Measurements from ENCODE around the gene WFIKKN2. TPM values are rescaled to one million over a fixed set of nuclear protein-coding genes. Genes with fewer than 3 reads are reported as not detected.
"Not testable (repeated sequence)": the region's sequence is repeated elsewhere in the genome, so short reads cannot be mapped to it uniquely, and the experiment has no call there.

WFIKKN2 gene, protein sequence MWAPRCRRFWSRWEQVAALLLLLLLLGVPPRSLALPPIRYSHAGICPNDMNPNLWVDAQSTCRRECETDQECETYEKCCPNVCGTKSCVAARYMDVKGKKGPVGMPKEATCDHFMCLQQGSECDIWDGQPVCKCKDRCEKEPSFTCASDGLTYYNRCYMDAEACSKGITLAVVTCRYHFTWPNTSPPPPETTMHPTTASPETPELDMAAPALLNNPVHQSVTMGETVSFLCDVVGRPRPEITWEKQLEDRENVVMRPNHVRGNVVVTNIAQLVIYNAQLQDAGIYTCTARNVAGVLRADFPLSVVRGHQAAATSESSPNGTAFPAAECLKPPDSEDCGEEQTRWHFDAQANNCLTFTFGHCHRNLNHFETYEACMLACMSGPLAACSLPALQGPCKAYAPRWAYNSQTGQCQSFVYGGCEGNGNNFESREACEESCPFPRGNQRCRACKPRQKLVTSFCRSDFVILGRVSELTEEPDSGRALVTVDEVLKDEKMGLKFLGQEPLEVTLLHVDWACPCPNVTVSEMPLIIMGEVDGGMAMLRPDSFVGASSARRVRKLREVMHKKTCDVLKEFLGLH
- 10 to 100 TPM in 1 of 4 donors, 1 to 10 TPM in 3; 1.3 to 12.5 (median 1.4) TPM for polyA plus RNA-seq (ENCODE audit: insufficient read length in 4 of 4)

- DNase-seq (ENCODE audit: low read depth in 4 of 4, low spot score in 3 of 4): no peak
These were observed at the start of gene WFIKKN2 for GRCh38 chr17:50835301-50836234. Gene WFIKKN2 (plus strand): TSS chr17:50835586. CDS start chr17:50835938, 352 bp downstream.

- DNase-seq (ENCODE audit: low read depth in 4 of 4, low spot score in 3 of 4): no peak
These were observed 49.3 kb upstream of the WFIKKN2 start for GRCh38 chr17:50785946-50786570.

DNA sequence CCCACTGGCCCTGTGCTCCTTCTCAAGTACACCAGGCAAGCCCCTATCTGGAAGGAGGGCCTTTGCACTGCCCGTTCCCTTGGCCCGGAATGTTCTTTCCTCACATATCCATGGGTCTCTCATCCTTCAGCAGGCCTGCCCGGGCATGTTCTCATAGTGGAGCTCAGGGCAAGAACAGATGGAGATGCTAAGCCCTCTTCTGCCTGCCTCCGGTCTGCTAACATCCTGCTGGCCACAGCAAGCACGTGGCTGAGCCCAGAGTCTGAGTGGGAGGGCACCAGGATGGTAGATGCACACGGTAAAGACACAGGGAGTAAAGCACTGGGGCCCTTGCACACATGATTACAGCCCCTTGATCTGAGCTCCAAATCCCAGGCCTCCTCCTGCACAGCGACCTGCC is 48.3 kb upstream of the WFIKKN2 start:
- DNase-seq (ENCODE audit: low read depth in 4 of 4, low spot score in 3 of 4): no peak

- no peak for DNase-seq (ENCODE audit: low read depth in 4 of 4, low spot score in 3 of 4)
These were observed 44.8 kb upstream of the WFIKKN2 start for GRCh38 chr17:50790618-50791017.

GRCh38 chr17:50792132-50792531 is 43.3 kb upstream of the WFIKKN2 start:
- DNase-seq (ENCODE audit: low read depth in 4 of 4, low spot score in 3 of 4): no peak

DNA sequence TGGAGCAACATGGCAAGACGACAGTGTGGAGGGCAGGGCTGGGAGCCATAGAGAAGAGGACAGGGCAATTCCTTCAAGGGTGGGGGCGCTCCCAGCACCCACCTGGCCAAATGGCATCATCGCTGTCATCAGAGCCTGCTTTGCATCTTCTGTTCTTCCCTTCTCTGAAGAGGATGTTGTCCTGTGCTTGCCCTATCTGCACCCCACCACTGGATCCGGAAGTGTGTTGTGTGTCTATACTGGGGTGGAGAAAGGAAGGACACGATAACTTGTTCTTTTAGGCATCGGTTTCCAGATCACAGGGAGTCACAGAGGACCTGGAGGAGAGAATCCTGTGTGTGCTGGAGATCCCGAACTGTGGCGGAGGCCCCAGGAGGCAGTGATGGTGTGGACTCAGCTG is 42.4 kb upstream of the WFIKKN2 start:
- DNase-seq (ENCODE audit: low read depth in 4 of 4, low spot score in 3 of 4): no peak

GRCh38 chr17:50794361-50794760 is 41.0 kb upstream of the WFIKKN2 start:
- DNase-seq (ENCODE audit: low read depth in 4 of 4, low spot score in 3 of 4): no peak

- no peak for DNase-seq (ENCODE audit: low read depth in 4 of 4, low spot score in 3 of 4)
These were observed 38.1 kb upstream of the WFIKKN2 start for GRCh38 chr17:50797135-50797810.

- no peak for DNase-seq (ENCODE audit: low read depth in 4 of 4, low spot score in 3 of 4)
These were observed 36.7 kb upstream of the WFIKKN2 start for GRCh38 chr17:50798424-50799288.

GRCh38 chr17:50799582-50799981 is 35.8 kb upstream of the WFIKKN2 start:
- no peak for DNase-seq (ENCODE audit: low read depth in 4 of 4, low spot score in 3 of 4)

DNA sequence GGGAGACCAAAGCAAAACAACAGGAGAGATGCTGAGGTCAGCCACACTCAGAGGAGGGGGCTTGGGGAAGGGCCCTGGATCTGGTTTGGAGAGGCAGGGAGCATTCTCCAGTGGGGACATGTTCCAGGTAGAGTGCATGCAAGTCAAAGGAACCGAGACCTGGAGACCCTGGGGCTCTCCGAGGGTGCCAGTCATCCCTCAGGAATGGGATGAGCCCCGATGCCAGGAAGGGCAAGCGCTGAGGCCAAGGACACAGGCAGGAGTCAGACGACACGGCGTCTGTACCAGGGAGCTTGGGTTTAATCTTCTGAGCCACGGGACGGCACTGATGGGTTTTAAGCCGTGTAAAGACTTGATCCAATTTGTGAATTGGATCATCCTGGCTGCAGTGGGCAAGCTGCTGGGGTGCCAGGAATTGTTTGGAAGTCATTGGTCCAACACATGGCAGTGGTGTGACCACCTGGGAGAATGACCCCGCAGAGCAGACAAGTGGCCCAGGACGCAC is 35.1 kb upstream of the WFIKKN2 start:
- no peak for DNase-seq (ENCODE audit: low read depth in 4 of 4, low spot score in 3 of 4)

- no peak for DNase-seq (ENCODE audit: low read depth in 4 of 4, low spot score in 3 of 4)
These were observed 32.5 kb upstream of the WFIKKN2 start for GRCh38 chr17:50802609-50803571.

GRCh38 chr17:50803676-50804075 is 31.7 kb upstream of the WFIKKN2 start:
- no peak for DNase-seq (ENCODE audit: low read depth in 4 of 4, low spot score in 3 of 4)

DNA sequence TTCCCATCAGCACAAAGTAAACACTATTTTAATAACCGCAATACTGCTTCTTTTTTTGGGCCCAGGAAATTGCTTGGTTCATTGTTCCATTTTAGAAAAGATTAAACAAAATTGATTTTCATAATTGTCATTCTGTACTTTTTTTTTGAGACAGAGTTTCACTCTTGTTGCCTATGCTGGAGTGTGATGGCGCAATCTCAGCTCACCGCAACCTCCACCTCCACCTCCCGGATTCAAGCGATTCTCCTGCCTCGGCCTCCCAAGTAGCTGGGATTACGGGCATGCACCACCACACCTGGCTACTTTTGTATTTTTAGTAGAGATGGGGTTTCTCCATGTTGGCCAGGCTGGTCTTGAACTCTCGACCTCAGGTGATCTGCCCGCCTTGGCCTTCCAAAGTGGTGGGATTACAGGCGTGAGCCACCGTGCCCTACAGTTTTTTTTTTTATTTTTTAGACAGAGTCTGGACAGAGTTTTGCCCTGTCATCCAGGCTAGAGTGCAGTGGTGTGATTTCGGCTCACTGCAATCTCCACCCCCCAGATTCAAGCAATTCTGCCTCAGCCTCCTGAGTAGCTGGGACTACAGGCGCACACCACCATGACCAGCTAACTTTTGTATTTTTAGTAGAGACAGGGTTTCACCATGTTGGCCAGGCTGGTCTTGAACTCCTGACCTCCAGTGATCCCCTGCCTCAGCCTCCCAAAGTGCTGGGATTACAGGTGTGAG is 30.5 kb upstream of the WFIKKN2 start:
- DNase-seq (ENCODE audit: low read depth in 4 of 4, low spot score in 3 of 4): not testable (repeated sequence)

DNA sequence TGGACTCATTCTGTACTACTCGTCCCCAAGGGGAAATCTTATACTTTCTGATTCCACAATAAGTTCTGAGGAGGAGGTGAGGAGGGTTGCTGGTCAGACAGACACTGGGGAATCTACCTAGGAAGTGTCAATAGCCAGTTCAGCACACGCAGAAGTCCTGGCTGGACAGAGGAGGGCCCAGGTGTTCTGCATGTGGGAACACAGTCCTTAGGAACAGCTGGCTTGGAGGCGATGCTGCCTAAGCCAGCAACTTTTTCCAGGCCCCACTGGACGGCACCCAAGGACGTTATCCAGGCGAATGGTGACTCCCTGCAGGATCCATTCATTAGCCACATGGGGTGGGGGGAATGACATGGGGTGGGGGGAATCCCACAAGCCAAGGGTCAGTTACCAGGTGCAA is 29.9 kb upstream of the WFIKKN2 start:
- no peak for DNase-seq (ENCODE audit: low read depth in 4 of 4, low spot score in 3 of 4)

DNA sequence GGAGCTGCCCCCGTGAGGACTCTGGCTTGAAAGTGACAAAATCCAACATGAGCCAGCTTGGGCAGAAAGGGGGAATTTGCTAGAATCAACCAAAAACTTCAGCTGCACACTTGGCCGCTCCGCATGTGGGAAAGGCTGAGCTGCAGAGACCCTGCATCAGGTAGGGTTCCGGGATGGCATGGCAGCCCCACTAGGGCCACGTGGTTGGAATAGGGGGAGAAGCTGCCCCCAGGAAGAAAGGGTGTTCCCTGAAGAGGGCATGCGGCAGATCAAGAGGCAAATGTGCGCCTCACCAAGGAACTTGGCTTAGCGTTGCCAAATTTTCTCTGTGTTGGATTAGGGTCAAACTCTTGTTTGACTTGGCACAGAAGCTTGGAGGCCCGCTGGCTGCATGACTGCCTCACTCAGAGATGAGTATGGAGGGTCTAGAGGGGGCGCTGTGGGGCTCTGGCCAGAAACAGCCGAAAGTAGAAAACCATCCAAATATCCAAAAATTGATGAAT is 29.2 kb upstream of the WFIKKN2 start:
- DNase-seq (ENCODE audit: low read depth in 4 of 4, low spot score in 3 of 4): no peak

DNA sequence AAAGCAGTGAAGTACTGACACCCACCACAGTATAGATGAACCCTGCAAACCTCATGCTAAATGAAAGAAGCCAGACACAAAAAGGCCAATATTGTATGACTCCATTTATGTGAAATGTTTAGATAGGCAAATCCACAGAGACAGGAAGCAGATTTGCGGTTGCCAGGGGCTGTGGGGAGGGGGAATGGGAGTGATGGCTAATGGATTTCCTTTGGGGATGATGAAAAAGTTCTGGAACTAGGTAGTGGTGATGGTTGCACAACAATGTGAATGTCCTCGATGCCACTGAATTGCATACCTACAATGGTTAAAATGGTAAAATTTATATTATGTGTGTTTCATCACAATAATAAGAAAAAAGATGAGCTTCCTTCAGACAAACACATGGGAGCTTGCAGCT is 28.4 kb upstream of the WFIKKN2 start:
- DNase-seq (ENCODE audit: low read depth in 4 of 4, low spot score in 3 of 4): no peak
